Trophoblast cell (in vitro differentiated cells and primary cell): ENCODE data around the gene DDX27.

Source experiments
- DNase-seq, 2 donors: peaks; one replicate each; pipeline ENCODE4 v3.0.0-alpha.2; 2016
- H2AFZ ChIP-seq: 2 replicates; pipeline ENCODE4 v1.6.1; 2013; ENCODE audit warnings: low read length, moderate library complexity, mild to moderate bottlenecking; ENCODE audit not compliant: insufficient read depth, poor library complexity
- H2AK5ac ChIP-seq: 2 replicates; pipeline ENCODE4 v1.6.1; 2013; ENCODE audit warnings: mild to moderate bottlenecking, low read length
- H2BK120ac ChIP-seq: 2 replicates; pipeline ENCODE4 v1.6.1; 2013; ENCODE audit warnings: low read length, mild to moderate bottlenecking, moderate library complexity; ENCODE audit not compliant: insufficient read depth, poor library complexity
- H2BK12ac ChIP-seq: 2 replicates; pipeline ENCODE4 v1.6.1; 2013; ENCODE audit warnings: mild to moderate bottlenecking, low read length, moderate library complexity
- H2BK5ac ChIP-seq: 2 replicates; pipeline ENCODE4 v1.6.1; 2013; ENCODE audit warnings: low read length, low read depth, moderate library complexity, mild to moderate bottlenecking; ENCODE audit not compliant: poor library complexity
- H3K14ac ChIP-seq: 2 replicates; pipeline ENCODE4 v1.6.1; 2013; ENCODE audit warnings: mild to moderate bottlenecking, low read length
- H3K18ac ChIP-seq: 2 replicates; pipeline ENCODE4 v1.6.1; 2013; ENCODE audit warnings: mild to moderate bottlenecking, low read length
- H3K23ac ChIP-seq: 2 replicates; pipeline ENCODE4 v1.6.1; 2013; ENCODE audit warnings: low read length
- H3K27ac ChIP-seq: 2 replicates; pipeline ENCODE4 v1.5.1; 2013; ENCODE audit warnings: low read depth, mild to moderate bottlenecking, inconsistent platforms, low read length, moderate library complexity
- H3K27me3 ChIP-seq: 2 replicates; pipeline ENCODE4 v1.6.1; 2013; ENCODE audit warnings: inconsistent platforms, mild to moderate bottlenecking, low read length, moderate library complexity; ENCODE audit not compliant: insufficient read depth
- H3K36me3 ChIP-seq, 2 experiments: 1 replicate in 1 of 2; 2 replicates in 1 of 2; pipeline ENCODE4 v1.6.1; 2013; ENCODE audit warnings: low read length in 2 of 2, mild to moderate bottlenecking in 2 of 2, moderate library complexity in 1 of 2; ENCODE audit not compliant: insufficient read depth in 2 of 2, control insufficient read depth in 1 of 2
- H3K4ac ChIP-seq: 2 replicates; pipeline ENCODE4 v1.6.1; 2013; ENCODE audit warnings: low read depth, mild to moderate bottlenecking, low read length, moderate library complexity
- H3K4me1 ChIP-seq, 2 experiments: 1 replicate in 1 of 2; 2 replicates in 1 of 2; pipeline ENCODE4 v1.6.1; 2013; ENCODE audit warnings: low read length in 2 of 2, mild to moderate bottlenecking in 2 of 2, moderate library complexity in 1 of 2; ENCODE audit not compliant: insufficient read depth in 2 of 2, control insufficient read depth in 1 of 2
- H3K4me2 ChIP-seq: 2 replicates; pipeline ENCODE4 v1.6.1; 2013; ENCODE audit warnings: inconsistent platforms, mild to moderate bottlenecking, low read length, moderate library complexity
- H3K4me3 ChIP-seq: 2 replicates; pipeline ENCODE4 v1.5.1; 2013; ENCODE audit warnings: mild to moderate bottlenecking, low read depth, low read length, inconsistent platforms
- H3K79me1 ChIP-seq: one replicate; pipeline ENCODE4 v1.6.1; 2013; ENCODE audit warnings: low read length
- H3K79me2 ChIP-seq: 2 replicates; pipeline ENCODE4 v1.6.1; 2013; ENCODE audit warnings: low read length, mild to moderate bottlenecking; ENCODE audit not compliant: control insufficient read depth, insufficient read depth, poor library complexity
- H3K9ac ChIP-seq: 2 replicates; pipeline ENCODE4 v1.6.1; 2013; ENCODE audit warnings: mild to moderate bottlenecking, low read length
- H3K9me3 ChIP-seq: 2 replicates; pipeline ENCODE4 v1.6.1; 2013; ENCODE audit warnings: low read depth, mild to moderate bottlenecking, control low read depth, inconsistent platforms, low read length; ENCODE audit not compliant: insufficient read depth
- H4K12ac ChIP-seq: 2 replicates; pipeline ENCODE4 v1.6.1; 2013; ENCODE audit warnings: low read depth, mild to moderate bottlenecking, low read length, moderate library complexity
- H4K8ac ChIP-seq: 2 replicates; pipeline ENCODE4 v1.6.1; 2013; ENCODE audit warnings: low read depth, mild to moderate bottlenecking, low read length, moderate library complexity
- H4K91ac ChIP-seq: one replicate; pipeline ENCODE4 v1.6.1; 2013; ENCODE audit warnings: low read depth, mild to moderate bottlenecking, low read length, moderate library complexity
- WGBS: extraction: QIAGEN DNeasy Blood & Tissue Kit; methylation state at CpG from one replicate; pipeline ENCODE4 v1.1.7; 2013; ENCODE audit warnings: missing lambda C conversion rate; ENCODE audit not compliant: insufficient read length, insufficient coverage; ENCODE audit errors: extremely low coverage; 5-methylcytosine and 5-hydroxymethylcytosine counted together

Gene DDX27

GRCh38 chr20:49288784-49289696, 69.8 kb downstream of the DDX27 start:
- Histone ChIP-seq H3K18ac (no peak overlapping the region), H3K9me3 (peaks cover 6% of the 10 kb centered on the region), H3K9ac (no peak overlapping the region), H3K23ac (no peak overlapping the region), H3K4me2 (peak overlapping the region; percentile 18), H3K79me2 (no peaks in the 10 kb centered on the region), H4K8ac (no peak overlapping the region), H3K27me3 (no peaks in the 10 kb centered on the region), H3K14ac (no peak overlapping the region), H2BK5ac (no peak overlapping the region), H3K4ac (no peak overlapping the region), H2AFZ (no peak overlapping the region), H4K12ac (no peak overlapping the region), H3K27ac (peak overlapping the region; percentile 0), H2BK12ac (no peak overlapping the region), H2BK120ac (no peak overlapping the region), H4K91ac (no peak overlapping the region), H3K79me1 (no peaks in the 10 kb centered on the region), H3K4me3 (no peak overlapping the region), H2AK5ac (no peak overlapping the region), H3K4me1 (peaks cover 12 to 14% of the 10 kb centered on the region in 2 experiments), H3K36me3 (peaks cover 34 to 58% of the 10 kb centered on the region in 2 experiments)
- peak; percentile 55 to 88 for DNase-seq
- no CpG with 5 or more reads among the region's 10 CpGs for WGBS

GRCh38 chr20:49290608-49291191, 71.5 kb downstream of the DDX27 start:
- Histone ChIP-seq H4K91ac (no peak overlapping the region), H3K23ac (no peak overlapping the region), H3K27me3 (no peaks in the 10 kb centered on the region), H3K9ac (no peak overlapping the region), H4K8ac (no peak overlapping the region), H2AFZ (no peak overlapping the region), H2AK5ac (no peak overlapping the region), H3K4me2 (no peak overlapping the region), H3K14ac (no peak overlapping the region), H2BK120ac (no peak overlapping the region), H4K12ac (no peak overlapping the region), H3K9me3 (peaks cover 6% of the 10 kb centered on the region), H3K27ac (no peak overlapping the region), H3K79me2 (no peaks in the 10 kb centered on the region), H2BK12ac (no peak overlapping the region), H2BK5ac (no peak overlapping the region), H3K4ac (no peak overlapping the region), H3K36me3 (peaks cover 33 to 47% of the 10 kb centered on the region in 2 experiments), H3K79me1 (no peaks in the 10 kb centered on the region), H3K4me3 (no peak overlapping the region), H3K18ac (no peak overlapping the region), H3K4me1 (peaks cover 12 to 14% of the 10 kb centered on the region in 2 experiments)
- no CpG with 5 or more reads among the region's 6 CpGs for WGBS
- DNase-seq: no peak

GRCh38 chr20:49291200-49291599, 72.0 kb downstream of the DDX27 start:
- Histone ChIP-seq H3K27ac (no peak overlapping the region), H3K79me2 (no peaks in the 10 kb centered on the region), H4K91ac (no peak overlapping the region), H3K4me2 (no peak overlapping the region), H2AK5ac (no peak overlapping the region), H2BK120ac (no peak overlapping the region), H3K4me1 (peaks cover 11 to 12% of the 10 kb centered on the region in 2 experiments), H4K8ac (no peak overlapping the region), H2BK5ac (no peak overlapping the region), H2AFZ (no peak overlapping the region), H3K23ac (no peak overlapping the region), H3K79me1 (no peaks in the 10 kb centered on the region), H4K12ac (no peak overlapping the region), H3K4ac (no peak overlapping the region), H3K18ac (no peak overlapping the region), H3K36me3 (peaks cover 31 to 42% of the 10 kb centered on the region in 2 experiments), H3K27me3 (no peaks in the 10 kb centered on the region), H3K9ac (no peak overlapping the region), H3K9me3 (peaks cover 4% of the 10 kb centered on the region), H3K14ac (no peak overlapping the region), H3K4me3 (no peak overlapping the region), H2BK12ac (no peak overlapping the region)
- no peak for DNase-seq
- no CpG with 5 or more reads among the region's 1 CpG for WGBS

- Histone ChIP-seq H3K23ac (no peak overlapping the region), H3K14ac (no peak overlapping the region), H3K4me2 (no peak overlapping the region), H2BK120ac (no peak overlapping the region), H3K36me3 (peaks cover 25 to 33% of the 10 kb centered on the region in 2 experiments), H3K79me1 (no peaks in the 10 kb centered on the region), H2BK12ac (no peak overlapping the region), H4K91ac (no peak overlapping the region), H3K4me1 (peaks cover 8 to 9% of the 10 kb centered on the region in 2 experiments), H3K27me3 (no peaks in the 10 kb centered on the region), H3K4me3 (no peak overlapping the region), H4K12ac (no peak overlapping the region), H2AK5ac (no peak overlapping the region), H4K8ac (no peak overlapping the region), H3K18ac (no peak overlapping the region), H3K4ac (no peak overlapping the region), H3K79me2 (no peaks in the 10 kb centered on the region), H2AFZ (no peak overlapping the region), H3K27ac (no peak overlapping the region), H3K9ac (no peak overlapping the region), H2BK5ac (no peak overlapping the region), H3K9me3 (no peaks in the 10 kb centered on the region)
- WGBS: no CpG with 5 or more reads among the region's 3 CpGs
- no peak for DNase-seq
These were observed 72.8 kb downstream of the DDX27 start for GRCh38 chr20:49292010-49292409.
